Measurements from ENCODE around the gene OR5B3.
"Not testable (repeated sequence)": the region's sequence is repeated elsewhere in the genome, so short reads cannot be mapped to it uniquely, and the experiment has no call there.

OR5B3 gene

GRCh38 chr11:58406774-58407173, at the start of gene OR5B3:
Gene OR5B3, minus strand, starts transcription at chr11:58406874. Its CDS starts 3,465 bp downstream, at chr11:58403409.
- no peak for DNase-seq (ENCODE audit: low read depth)

DNA sequence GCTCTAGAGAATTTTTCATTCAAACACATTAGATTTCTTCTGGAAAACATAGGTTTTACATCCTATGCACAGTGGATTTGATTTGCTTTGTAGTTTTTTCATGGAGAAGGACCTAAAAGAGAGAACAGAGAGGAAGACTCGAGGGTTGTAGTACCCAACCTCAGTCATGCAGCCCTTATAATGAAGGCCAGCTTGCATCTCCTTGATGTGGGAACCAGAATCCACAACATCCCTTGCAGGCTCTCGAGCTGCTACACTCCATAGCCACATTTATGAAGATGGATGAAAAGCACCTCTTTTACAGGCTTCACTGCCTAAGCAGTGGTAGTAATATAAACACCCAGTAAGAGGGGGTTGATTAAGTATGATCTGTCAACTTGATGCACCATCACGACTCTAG, 44.9 kb upstream of the OR5B3 start:
- DNase-seq (ENCODE audit: low read depth), result no peak

- DNase-seq (ENCODE audit: low read depth), result no peak
Observed at GRCh38 chr11:58446294-58446693, 39.6 kb upstream of the OR5B3 start.

DNA sequence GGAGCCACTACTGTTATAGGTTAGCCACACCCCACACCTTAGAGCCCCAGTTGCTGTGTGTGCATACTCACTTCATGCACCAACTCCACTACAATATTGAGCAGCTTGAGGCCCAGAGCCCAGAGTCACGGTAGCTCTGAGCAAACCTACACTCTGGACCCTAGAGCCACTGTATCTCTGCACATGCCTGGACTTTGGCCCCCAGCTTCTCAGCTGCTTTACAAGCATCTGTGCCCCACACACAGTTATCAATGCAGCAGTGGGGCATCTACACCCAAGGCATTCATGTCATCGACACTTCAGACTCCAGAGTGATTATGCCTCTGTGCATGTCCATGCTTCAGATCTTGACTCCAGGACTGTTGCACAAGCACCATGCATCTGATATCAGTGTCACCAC, 37.6 kb upstream of the OR5B3 start:
- DNase-seq (ENCODE audit: low read depth), result no peak

GRCh38 chr11:58442136-58442535, 35.5 kb upstream of the OR5B3 start, which contains the start of gene OR5B12:
Gene OR5B12, minus strand, starts transcription at chr11:58442236. Its CDS starts 2,085 bp downstream, at chr11:58440151.
- DNase-seq (ENCODE audit: low read depth), result no peak

- no peak for DNase-seq (ENCODE audit: low read depth)
Observed at GRCh38 chr11:58438486-58438885, 31.8 kb upstream of the OR5B3 start.

DNA sequence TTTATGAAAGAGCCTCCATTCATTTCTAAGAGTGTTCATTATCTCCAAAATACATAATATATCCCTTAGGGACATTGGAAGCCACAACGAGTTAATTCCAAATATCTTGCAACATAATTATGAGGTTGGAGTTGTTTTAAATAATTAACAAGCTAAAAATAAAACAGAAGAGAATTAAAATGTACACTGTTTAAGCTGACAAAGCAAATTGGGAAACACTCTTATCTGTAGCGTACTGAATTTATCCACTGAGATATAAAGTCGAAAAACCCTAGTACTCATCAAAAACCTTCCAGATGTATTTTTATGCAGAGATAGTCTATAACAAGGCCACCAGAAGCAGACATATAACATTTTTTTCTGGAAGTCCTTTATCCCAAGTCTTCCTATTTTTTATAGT, 27.5 kb upstream of the OR5B3 start:
- DNase-seq (ENCODE audit: low read depth), result no peak

DNA sequence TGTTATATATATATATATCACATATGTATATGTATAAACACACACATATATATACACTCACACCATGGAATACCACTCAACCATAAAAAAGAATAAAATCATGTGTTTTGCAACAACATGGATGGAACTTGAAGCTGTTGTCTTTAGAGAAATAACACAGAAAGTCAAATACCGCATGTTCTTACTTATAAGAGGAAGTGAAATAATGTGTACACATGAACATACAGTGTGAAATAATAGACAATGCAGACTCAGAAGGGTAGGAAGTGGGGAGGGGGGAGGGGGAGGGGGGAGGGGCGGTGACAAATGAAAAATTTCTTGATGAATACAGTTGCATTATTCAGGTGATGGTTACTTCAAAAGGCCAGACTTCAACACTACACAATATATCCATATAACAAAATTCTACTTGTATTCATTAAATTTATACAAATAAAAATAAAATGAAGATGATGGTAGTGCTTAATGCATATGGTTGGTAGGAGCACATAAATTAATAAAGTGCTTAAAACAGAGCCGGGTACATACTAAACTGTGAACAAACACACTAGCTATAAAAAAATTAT, 27.0 kb upstream of the OR5B3 start:
- DNase-seq (ENCODE audit: low read depth), result no peak

DNA sequence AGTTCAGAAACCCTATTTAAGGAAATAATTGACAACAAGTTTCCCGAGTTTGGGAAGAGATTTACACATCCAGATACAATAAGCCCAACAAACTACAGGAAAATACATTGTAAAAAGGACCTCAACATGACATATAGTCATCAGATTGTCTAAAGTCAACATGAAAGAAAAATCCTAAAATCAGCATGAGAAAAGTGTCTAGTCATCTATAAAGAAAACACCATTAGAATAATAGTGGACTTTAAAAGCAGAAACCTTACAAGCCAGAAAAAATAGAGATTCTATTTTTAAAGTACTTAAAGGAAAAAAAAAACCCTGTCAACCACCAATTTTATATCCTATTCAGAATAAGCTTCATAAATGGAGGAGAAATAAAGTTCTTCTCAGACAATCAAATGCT, 22.6 kb upstream of the OR5B3 start:
- DNase-seq (ENCODE audit: low read depth), result no peak

DNA sequence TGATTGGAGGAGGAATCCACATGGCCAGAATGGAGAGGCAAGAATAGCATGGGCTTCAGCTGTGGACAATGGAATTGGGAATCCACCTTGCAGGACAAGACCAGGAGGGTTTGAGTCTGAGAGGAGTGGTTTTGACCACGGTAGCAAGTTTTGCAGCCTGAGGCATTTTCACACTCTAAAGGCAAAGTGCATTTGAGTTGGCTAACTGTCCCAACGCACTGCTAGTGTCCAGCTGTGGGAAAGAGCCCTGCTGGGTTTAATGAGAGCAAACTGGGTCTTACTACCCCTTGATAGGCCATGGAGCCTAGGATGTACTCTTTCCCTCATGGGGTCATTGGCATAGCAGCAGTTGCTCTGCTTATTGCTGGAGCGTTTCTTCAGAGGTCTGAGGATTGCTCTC, 21.3 kb upstream of the OR5B3 start, which contains the start of gene OR5B2:
TSS of gene OR5B2 (minus strand) at position 101 of the 400 bp plus-strand sequence. CDS start 4,860 bp downstream, outside the sequence.
- DNase-seq (ENCODE audit: low read depth), result no peak

DNA sequence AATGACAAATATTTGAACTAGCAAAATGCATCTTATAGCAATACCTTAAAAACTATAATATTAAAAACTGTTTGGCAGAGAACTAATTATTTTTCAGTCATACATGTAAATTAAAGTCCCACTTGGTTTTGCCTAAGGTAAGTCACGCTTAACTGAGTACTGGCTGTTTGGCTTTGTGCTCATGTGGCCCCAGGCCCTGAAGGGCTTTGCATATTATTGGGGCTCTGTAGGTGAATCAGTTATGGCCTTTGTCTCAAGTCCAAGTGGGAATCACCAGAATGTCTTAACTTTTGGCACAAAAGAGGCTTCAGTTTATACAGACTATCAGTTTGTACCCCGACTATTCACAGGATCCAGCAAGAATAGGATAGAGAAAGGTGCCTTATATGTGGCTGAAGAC, 7.1 kb downstream of the OR5B3 start:
- DNase-seq (ENCODE audit: low read depth), result not testable (repeated sequence)

GRCh38 chr11:58395581-58395980, 11.1 kb downstream of the OR5B3 start:
- DNase-seq (ENCODE audit: low read depth), result no peak

GRCh38 chr11:58394195-58394594, 12.5 kb downstream of the OR5B3 start:
- no peak for DNase-seq (ENCODE audit: low read depth)

DNA sequence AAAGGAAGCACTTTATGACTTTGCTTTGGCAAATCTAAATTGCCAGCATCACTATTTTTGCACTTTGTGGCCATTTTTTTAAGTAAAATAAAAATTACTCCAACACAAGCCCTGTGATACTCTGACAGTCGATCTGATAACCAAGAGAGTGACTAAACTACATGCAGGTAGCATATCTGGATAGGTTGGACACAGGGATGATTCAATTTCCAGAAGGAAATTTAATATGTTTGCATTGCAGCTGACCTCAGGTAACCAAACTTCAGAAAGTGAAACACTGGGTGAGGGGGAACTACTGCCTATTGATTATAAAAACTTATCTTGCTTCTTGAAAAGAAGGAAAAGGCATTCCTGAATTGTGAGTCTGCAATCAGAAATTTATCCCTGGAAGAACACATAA, 13.9 kb downstream of the OR5B3 start:
- DNase-seq (ENCODE audit: low read depth), result no peak

DNA sequence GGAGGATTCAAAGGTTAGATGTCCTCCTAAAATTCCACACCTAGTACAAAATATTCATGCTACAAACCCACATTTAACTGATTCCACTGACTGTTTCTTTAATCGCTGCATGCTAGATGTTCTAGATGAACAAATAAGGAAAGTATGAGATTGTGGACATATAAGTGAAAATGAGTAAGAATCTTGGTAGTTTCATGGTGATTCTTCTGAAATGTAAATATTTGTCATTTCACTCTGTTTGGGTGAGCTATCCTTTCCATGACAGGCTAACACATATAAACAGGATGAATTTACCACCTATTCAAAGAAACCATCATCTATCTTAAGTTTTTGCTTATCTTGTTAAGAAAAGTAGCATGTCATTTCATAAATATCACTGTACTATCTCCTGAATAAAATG, 14.8 kb downstream of the OR5B3 start:
- DNase-seq (ENCODE audit: low read depth), result no peak

GRCh38 chr11:58390551-58391063, 16.1 kb downstream of the OR5B3 start:
- DNase-seq (ENCODE audit: low read depth), result no peak

DNA sequence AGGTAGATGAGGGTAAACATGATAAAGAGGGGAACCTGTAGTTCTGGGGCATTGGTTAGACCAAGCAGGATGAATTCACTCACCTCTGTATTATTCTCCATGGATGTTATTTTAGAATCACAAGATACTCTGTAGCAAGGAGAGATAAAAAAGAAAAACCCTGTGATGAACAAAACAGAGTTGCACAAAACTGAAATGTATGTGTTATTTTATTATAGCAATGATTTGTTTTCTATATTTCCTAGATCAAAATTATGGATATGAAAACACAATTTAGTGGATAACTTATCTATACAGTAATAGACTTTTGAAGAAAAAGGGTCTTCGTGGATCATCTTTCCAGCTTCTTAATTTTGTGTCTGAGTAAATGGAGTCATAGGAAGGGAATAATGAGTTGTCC, 47.7 kb downstream of the OR5B3 start, which contains the start of gene OR5B17:
TSS of gene OR5B17 (minus strand) at position 101 of the 400 bp plus-strand sequence. CDS start at position 101, 0 bp downstream.
- DNase-seq (ENCODE audit: low read depth), result no peak

- no peak for DNase-seq (ENCODE audit: low read depth)
Observed at GRCh38 chr11:58354727-58355126, 51.9 kb downstream of the OR5B3 start.
